AG04450 (cell line): ENCODE data around the gene RTTN. TPM values are rescaled to one million over a fixed set of nuclear protein-coding genes. Genes with fewer than 3 reads are reported as not detected.

Experiments used
- CTCF ChIA-PET: fragments of 300-600, 350-600 bp; formaldehyde crosslinking; extraction: SDS; loops from one replicate; lab custom pipeline; 2022; ENCODE audit warnings: antibody characterized with exemption, inconsistent platforms; lab: Charles Lee
- POLR2A ChIA-PET: fragments of 350-600 bp; formaldehyde crosslinking; extraction: SDS; loops from one replicate; lab custom pipeline; 2021; ENCODE audit warnings: antibody characterized with exemption, inconsistent platforms; lab: Yijun Ruan, JAX
- DNase-seq: peaks from one replicate; pipeline ENCODE4 v3.0.0-alpha.2; 2011; ENCODE audit warnings: low read depth, low spot score
- H3K27ac ChIP-seq: one replicate; pipeline ENCODE4 v1.5.1; 2012; ENCODE audit warnings: low read depth, low read length, control low read depth
- H3K27me3 ChIP-seq: one replicate; pipeline ENCODE4 v1.6.0; 2012; ENCODE audit warnings: low read length; ENCODE audit not compliant: control insufficient read depth, insufficient read depth
- H3K4me3 ChIP-seq: 2 replicates; pipeline ENCODE4 v1.5.1; 2011; ENCODE audit warnings: mild to moderate bottlenecking, low read depth, low read length, control low read depth
- H3K9me3 ChIP-seq: 2 replicates; pipeline ENCODE4 v1.5.1; 2012; ENCODE audit warnings: low read length; ENCODE audit not compliant: control insufficient read depth, insufficient read depth
- polyA plus RNA-seq: library from polyadenylated mRNA; depleted of rRNA; stranded (reverse); fragments of >200 nt; gene quantifications from 2 replicates; pipeline ENCODE4 v1.2.3, GENCODE V29; 2011
- TF ChIP-seq, protein P1 (sequence below): IDR thresholded peaks from 2 replicates; pipeline ENCODE4 v1.5.1; 2011; ENCODE audit warnings: low read depth, low read length, control low read depth, inconsistent platforms

Gene RTTN
- polyA plus RNA-seq, 1 experiment, result 4.6 TPM

DNA sequence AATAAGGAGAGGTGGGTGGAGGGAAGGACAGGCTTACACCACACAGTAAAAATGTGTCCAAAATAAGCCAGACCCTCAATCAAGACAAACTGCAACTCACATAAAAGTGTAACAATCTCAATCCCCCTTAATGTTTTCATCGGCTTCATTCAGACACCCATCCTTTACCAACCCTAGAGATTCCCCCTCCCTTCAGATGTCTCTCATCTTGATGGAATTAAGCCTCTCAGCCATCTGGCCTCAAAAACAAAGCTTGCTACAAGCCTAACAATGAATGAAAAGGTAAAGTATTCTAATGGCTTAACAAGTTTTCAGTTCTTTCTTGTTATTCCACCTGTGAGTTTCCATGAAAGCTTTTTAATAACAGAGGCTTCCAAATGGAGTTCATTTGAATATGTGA is 5.2 kb downstream of the RTTN start:
- Histone ChIP-seq H3K9me3 (no peaks in the 10 kb centered on the region), H3K27ac (no peak overlapping the region), H3K4me3 (no peak overlapping the region), H3K27me3 (no peaks in the 10 kb centered on the region)
- CTCF ChIA-PET, result interaction anchor here (0.7 to 10.6 kb wide), 2 partner anchors 234 to 250 kb away, joined by 4 to 296 read pairs; no protein-coding TSS in a partner anchor
- POLR2A ChIA-PET, result no interaction called here
- DNase-seq, result no peak
- TF ChIP-seq, protein P1, sequence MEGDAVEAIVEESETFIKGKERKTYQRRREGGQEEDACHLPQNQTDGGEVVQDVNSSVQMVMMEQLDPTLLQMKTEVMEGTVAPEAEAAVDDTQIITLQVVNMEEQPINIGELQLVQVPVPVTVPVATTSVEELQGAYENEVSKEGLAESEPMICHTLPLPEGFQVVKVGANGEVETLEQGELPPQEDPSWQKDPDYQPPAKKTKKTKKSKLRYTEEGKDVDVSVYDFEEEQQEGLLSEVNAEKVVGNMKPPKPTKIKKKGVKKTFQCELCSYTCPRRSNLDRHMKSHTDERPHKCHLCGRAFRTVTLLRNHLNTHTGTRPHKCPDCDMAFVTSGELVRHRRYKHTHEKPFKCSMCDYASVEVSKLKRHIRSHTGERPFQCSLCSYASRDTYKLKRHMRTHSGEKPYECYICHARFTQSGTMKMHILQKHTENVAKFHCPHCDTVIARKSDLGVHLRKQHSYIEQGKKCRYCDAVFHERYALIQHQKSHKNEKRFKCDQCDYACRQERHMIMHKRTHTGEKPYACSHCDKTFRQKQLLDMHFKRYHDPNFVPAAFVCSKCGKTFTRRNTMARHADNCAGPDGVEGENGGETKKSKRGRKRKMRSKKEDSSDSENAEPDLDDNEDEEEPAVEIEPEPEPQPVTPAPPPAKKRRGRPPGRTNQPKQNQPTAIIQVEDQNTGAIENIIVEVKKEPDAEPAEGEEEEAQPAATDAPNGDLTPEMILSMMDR, result no peak

DNA sequence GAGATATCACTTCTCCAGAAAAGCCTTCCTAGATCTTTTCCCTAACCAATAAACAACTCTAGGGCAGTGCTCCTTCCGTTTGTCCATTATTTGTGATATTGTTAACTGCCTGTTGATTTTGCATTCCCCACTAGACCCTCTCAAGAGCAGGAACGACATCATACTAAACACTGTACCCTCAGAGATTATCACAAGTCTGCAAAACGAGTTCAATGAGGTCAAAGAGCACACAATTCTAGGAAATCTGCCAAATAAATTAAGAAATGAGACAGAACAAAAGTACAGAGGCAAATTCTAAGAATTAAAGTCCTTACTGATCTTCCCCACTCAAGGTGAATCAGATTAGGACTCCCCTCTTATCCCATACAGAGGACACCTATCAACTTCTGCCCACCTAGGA is 7.6 kb downstream of the RTTN start:
- H3K9me3 ChIP-seq, result no peaks in the 10 kb centered on the region
- H3K27me3 ChIP-seq, result no peaks in the 10 kb centered on the region
- H3K27ac ChIP-seq, result no peak overlapping the region
- POLR2A ChIA-PET, result no interaction called here
- DNase-seq, result no peak
- CTCF ChIA-PET, result interaction anchor here (1.1 to 10.6 kb wide), 3 partner anchors 236 to 253 kb away, joined by 5 to 296 read pairs (median 8); no protein-coding TSS in a partner anchor
- no peak overlapping the region for H3K4me3 ChIP-seq
- TF ChIP-seq, protein P1, result no peak

DNA sequence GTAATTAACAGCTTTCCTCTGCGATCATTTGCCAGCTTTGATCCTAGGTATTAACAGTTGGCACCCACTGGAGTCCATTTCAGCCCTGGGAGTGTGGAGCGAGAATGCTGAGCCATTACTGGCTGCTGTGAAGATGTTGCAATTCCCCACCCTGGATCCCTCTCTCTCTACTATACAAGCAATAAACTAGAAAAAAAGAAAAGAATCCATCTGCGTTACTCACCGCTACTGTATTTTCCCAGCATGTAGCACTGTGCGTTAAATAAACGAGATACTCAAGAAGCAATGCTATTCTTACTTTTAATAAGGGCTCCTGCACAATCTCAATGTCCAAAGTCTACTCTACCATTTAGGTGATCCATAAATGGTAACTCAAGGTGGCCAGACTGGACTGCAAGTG is 8.5 kb downstream of the RTTN start:
- no peaks in the 10 kb centered on the region for H3K9me3 ChIP-seq
- no peak overlapping the region for H3K4me3 ChIP-seq
- H3K27ac ChIP-seq, result no peak overlapping the region
- TF ChIP-seq, protein P1, result no peak
- DNase-seq, result no peak
- ChIA-PET CTCF (interaction anchor here (0.7 to 10.6 kb wide), 6 partner anchors 13 to 254 kb away, joined by 3 to 302 read pairs (median 44); no protein-coding TSS in a partner anchor), POLR2A (no interaction called here)
- H3K27me3 ChIP-seq, result no peaks in the 10 kb centered on the region

DNA sequence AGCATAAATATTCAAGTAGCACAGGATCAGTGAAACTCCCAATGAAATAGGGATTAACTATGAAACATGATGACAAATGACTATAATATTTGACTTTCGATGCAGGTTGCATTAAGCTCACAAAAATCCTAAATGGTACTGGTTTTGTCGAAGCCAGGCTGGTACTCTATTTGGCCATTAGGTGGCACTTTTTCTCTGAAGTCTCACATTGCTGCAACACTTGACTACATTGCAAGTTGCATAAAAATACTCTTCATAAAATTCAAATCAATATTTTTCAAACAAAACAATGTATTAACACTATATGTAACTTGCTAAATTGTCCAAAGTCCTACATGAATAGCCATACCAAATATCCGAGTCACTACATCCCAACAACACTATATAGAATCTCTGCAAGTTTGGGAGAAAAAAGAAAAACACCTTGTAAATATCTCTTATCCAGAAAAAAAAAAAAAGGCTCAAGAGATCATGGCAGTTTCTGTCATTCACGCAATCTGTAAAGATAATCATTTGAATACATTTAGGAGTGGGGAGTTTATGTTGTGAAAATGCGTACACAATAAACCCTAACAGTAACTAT is 9.5 kb downstream of the RTTN start:
- ChIA-PET CTCF (interaction anchor here (0.7 to 10.6 kb wide), 45 partner anchors 9 to 1378 kb away, joined by 3 to 302 read pairs (median 4); partner anchors contain the start of gene RTTN), POLR2A (no interaction called here)
- no peak for DNase-seq

More for the DNA sequence above, 9.5 kb downstream of the RTTN start:
- Histone ChIP-seq H3K27ac (no peak overlapping the region), H3K4me3 (no peak overlapping the region), H3K9me3 (no peaks in the 10 kb centered on the region), H3K27me3 (no peaks in the 10 kb centered on the region)
- TF ChIP-seq, protein P1, result peak; percentile 86
